GM06990 (cell line): ENCODE data around the gene ZNF281.
A peak's percentile ranks its signal among the peaks of the same experiment; 100 is the strongest.

Experiments
- DNase-seq: peaks from one replicate; pipeline ENCODE4 v3.0.0-alpha.2; 2011; ENCODE audit not compliant: insufficient read length; ENCODE audit errors: extremely low read depth
- H3K27me3 ChIP-seq: replicated peaks from 2 replicates; pipeline ENCODE4 v1.6.0; 2011; ENCODE audit warnings: low read length; ENCODE audit not compliant: control insufficient read depth, insufficient read depth
- H3K36me3 ChIP-seq: 2 replicates; pipeline ENCODE4 v1.5.1; 2011; ENCODE audit warnings: low read length; ENCODE audit not compliant: control insufficient read depth, insufficient read depth
- H3K4me3 ChIP-seq: replicated peaks from 2 replicates; pipeline ENCODE4 v1.5.1; 2011; ENCODE audit warnings: low read depth, mild to moderate bottlenecking, control low read depth, low read length
- CTCF ChIP-seq: IDR thresholded peaks from 2 replicates; pipeline ENCODE4 v1.5.1; 2011; ENCODE audit warnings: low read length, control low read depth, mild to moderate bottlenecking, inconsistent platforms; ENCODE audit not compliant: insufficient read depth, poor library complexity, severe bottlenecking

ZNF281 gene

DNA sequence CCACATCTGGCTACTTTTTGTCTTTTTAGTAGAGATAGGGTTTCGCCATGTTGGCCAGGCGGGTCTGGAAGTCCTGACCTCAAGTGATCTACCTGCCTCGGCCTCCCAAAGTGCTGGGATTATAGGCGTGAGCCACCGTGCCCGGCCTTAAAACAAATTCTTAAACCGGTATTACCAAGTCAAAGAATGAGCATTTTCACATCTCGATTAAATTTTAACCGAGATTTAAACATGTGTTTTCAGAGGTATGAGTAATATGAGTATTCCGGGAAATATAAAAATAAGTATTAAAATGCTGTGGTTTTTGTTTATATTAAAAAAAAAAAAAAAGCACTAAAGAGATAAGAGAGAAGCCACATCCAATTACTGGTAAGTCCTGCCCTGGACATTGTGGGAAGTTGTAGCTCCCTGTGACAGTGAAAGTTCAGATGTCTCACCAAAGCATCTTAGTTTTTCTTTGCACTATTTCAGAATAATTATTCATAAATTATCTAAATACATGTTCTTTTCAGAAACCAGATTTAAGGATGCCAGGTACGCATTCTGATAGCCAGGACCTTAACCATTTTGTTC lies 24.9 kb downstream of the ZNF281 start:
- TF ChIP-seq CTCF, result no peak
- DNase-seq, result peak; percentile 10
- no peaks in the 10 kb centered on the region for H3K27me3 ChIP-seq
- no peak overlapping the region for H3K4me3 ChIP-seq
- H3K36me3 ChIP-seq, result no peaks in the 10 kb centered on the region

GRCh38 chr1:200381256-200381984 lies 28.4 kb downstream of the ZNF281 start:
- no peak for DNase-seq
- Histone ChIP-seq H3K36me3 (no peaks in the 10 kb centered on the region), H3K4me3 (no peak overlapping the region), H3K27me3 (no peaks in the 10 kb centered on the region)
- TF ChIP-seq CTCF, result no peak

- H3K4me3 ChIP-seq, result no peak overlapping the region
- H3K36me3 ChIP-seq, result no peaks in the 10 kb centered on the region
- DNase-seq, result no peak
- no peaks in the 10 kb centered on the region for H3K27me3 ChIP-seq
- TF ChIP-seq CTCF, result no peak
These were observed 29.2 kb downstream of the ZNF281 start for GRCh38 chr1:200380589-200381021.

DNA sequence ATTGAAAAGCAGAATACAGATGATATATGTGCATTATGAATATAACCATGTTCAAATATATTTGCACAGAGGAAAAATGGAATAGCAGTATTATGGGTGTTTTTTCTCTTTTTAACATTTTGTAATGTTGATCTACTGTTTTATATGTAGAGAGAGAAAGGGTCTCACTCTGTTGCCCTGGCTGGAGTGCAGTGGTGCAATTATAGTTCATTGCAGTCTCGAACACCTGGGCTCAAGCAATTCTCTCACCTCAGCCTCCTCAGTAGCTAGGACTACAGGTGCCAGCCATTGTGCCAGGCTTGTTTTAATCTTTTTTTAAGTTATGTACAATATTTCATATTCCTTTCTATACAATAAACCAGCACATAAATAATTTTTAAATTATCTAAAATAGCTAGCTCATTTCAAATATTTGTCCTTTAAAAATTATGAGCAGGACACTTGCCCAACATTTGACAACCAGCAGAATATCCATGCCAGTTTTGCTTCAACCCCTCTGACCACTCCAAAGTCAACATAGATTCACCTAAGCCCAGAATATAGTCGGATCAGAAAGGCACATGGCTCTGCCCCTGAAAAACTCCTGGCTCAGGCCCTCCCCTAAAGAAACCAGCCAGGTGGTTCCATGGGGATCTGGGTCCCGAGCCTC lies 29.8 kb downstream of the ZNF281 start:
- Histone ChIP-seq H3K4me3 (no peak overlapping the region), H3K36me3 (no peaks in the 10 kb centered on the region), H3K27me3 (no peaks in the 10 kb centered on the region)
- no peak for TF ChIP-seq CTCF
- DNase-seq, result no peak

GRCh38 chr1:200379432-200379757 lies 30.4 kb downstream of the ZNF281 start:
- no peak for TF ChIP-seq CTCF
- no peaks in the 10 kb centered on the region for H3K36me3 ChIP-seq
- H3K27me3 ChIP-seq, result no peaks in the 10 kb centered on the region
- no peak for DNase-seq
- no peak overlapping the region for H3K4me3 ChIP-seq
